Posterior cingulate gyrus (tissue), 11 donors: Measurements from ENCODE around the gene MBLAC2.
A peak's percentile ranks its signal among the peaks of the same experiment; 100 is the strongest.

Experiments used
- DNase-seq, 10 donors: peaks; one replicate each; pipeline versions ENCODE4 v3.0.0 to v3.0.0-alpha.2; 2020 to 2021; ENCODE audit warnings: mixed read lengths in 3 of 10
- intact Hi-C: fragments of 100-400 bp; cut with DNase I; formaldehyde crosslinking; loops from one replicate; pipeline ENCODE4 v1.15.1; 2023

MBLAC2 gene

GRCh38 chr5:90474235-90475107 is at the start of gene MBLAC2, which contains the start of gene POLR3G:
Gene MBLAC2, minus strand, starts transcription at chr5:90474771. Its CDS starts 479 bp downstream, at chr5:90474292.
Gene POLR3G, plus strand, starts transcription at chr5:90474864. Its CDS starts 10,704 bp downstream, at chr5:90485568.
- peak; percentile 88 to 98 (median 90) for DNase-seq
- intact Hi-C loops, result loop anchor here (1.0 to 2.0 kb wide), 2 partner anchors 55 to 64 kb away; partner anchors contain the start of gene LYSMD3

GRCh38 chr5:90519081-90519480 is 44.5 kb upstream of the MBLAC2 start:
- DNase-seq, result no peak
- intact Hi-C loops, result no loop called here

DNA sequence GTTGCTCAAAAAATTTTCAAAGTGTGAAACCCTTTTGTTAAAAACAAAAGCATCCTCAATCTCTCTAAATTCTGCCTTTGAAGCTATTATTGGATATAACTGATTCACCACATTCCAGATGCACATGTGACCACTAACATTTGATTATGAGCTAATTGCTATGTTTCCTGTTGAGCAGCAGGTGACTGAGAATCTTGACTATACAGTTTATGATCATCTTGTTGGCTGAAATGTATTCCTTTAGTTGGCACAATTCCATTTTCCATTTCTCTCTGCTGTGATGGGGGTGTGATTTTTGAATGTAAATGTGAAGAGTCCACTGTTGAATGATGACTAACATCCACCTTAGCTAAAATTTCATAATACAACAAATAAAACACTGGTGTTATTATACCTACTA is 44.1 kb upstream of the MBLAC2 start:
- no peak for DNase-seq
- intact Hi-C loops, result no loop called here

- intact Hi-C loops, result no loop called here
- DNase-seq, result no peak
These were observed 39.9 kb upstream of the MBLAC2 start for GRCh38 chr5:90514520-90514919.

DNA sequence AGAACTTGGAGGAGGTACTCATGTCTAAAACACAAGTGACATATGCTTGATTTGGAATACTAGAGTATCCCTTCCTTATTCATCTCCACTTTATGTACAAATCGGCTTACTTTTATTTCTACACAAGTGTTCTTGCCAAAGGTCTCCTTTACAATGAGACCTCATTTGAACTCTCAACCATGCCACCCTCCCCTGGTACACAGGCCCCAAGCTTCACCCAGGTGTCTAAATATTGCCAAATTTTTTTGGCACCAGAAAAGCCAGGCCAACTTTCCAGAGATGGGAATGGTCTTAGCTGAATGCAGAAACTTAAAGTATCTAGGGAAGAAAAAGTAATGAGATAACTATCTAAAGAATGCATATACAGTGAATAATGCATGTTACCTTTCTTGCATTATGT is 35.9 kb upstream of the MBLAC2 start:
- intact Hi-C loops, result no loop called here
- no peak for DNase-seq

DNA sequence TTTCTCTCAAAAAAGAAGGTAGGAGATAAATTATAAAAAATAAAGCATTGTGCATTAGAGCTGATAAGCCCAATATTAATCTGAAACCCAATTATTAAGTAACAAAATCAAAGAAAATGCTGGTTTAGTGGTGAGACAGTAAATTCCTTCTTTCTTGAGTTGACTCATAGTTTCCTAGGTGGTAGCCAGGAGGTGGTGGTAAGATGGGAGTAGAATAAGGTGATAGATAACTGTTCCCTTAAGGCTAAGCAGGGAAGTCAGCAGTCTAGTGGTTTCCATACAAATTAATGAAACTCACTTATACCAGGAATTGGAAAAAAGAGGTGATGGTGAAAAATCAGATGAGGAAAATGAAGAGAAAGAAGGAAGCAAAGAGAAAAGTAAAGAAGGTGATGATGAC is 31.6 kb upstream of the MBLAC2 start:
- no peak for DNase-seq
- intact Hi-C loops, result no loop called here

DNA sequence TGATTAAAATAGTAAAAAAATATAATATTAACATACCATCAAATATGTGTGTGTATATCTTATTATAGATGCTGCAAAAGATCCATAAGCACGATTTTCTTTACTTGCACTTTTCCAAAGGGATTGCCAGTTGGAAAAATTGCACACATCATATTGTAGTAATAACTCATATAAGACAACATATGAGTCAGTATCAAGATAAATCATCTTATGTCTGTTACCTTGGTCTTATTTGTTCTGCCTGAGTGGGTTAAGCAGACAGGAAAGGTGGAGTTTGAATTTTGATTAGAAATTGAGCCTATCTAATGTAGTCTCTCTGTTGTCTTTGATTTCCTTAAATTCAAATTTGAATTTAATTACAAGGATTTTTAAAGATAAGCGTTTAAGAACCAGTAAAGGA is 30.2 kb upstream of the MBLAC2 start:
- no peak for DNase-seq
- intact Hi-C loops, result no loop called here

- no peak for DNase-seq
- intact Hi-C loops, result no loop called here
These were observed 29.0 kb upstream of the MBLAC2 start for GRCh38 chr5:90503596-90503995.

GRCh38 chr5:90495146-90495545 is 20.6 kb upstream of the MBLAC2 start:
- intact Hi-C loops, result no loop called here

DNA sequence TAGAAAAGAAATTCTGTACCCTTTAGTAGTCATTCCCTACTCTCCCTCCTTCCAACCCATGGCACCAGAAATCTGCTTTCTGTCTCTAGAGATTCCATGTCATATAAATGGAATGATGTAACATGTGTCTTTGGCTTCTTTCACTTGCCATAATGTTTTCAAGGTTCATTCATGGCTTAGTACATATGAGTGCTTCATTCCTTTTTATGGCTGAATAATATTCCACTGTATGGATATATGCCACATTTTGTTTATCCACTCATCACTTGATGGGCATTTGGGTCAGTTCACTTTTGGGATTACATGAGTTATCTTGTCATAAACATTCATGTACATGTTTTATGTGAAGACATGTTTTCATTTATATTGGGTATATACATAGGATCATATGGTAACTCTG is 19.5 kb upstream of the MBLAC2 start:
- DNase-seq, result no peak
- intact Hi-C loops, result no loop called here

More at GRCh38 chr5:90495146-90495545, 20.6 kb upstream of the MBLAC2 start:
- DNase-seq, result no peak

DNA sequence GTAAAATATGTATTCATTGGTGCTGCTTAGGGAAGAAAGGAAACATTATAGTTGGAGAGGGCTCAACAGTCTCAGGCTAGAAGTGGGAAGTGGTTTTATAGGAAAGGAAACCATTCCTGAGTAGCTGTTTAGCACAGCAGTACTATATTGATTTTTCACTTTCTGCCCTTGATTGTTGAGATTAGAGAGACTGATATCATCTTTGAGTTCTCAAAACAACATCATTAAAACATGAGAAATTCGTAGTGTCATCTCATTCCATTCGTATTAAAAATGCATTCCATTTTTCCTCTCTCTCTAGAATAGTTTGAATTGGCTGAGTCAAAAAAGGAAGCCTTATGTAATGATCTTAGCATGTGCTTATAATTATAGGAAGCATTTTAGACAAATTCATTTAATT is 14.2 kb upstream of the MBLAC2 start:
- no peak for DNase-seq
- intact Hi-C loops, result no loop called here

DNA sequence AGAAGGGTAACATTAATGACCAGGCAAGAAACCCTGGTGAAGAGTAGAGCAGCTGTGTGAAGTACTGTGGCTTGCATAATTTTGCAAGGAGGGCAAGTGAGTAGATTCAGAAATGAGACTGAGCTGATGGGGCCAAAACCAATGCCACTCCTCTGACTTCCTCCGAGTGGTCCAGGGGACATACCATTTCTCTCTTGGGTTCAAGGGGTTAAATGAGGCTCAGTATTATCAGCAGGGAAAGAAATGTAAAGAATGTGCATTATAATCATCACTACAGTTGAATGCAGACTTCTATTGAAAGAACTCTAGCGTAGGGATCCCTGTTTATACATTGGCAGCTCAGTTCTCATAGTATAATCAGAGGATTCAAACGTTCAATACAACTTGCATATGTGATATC is 10.0 kb upstream of the MBLAC2 start:
- DNase-seq, result no peak
- intact Hi-C loops, result no loop called here

DNA sequence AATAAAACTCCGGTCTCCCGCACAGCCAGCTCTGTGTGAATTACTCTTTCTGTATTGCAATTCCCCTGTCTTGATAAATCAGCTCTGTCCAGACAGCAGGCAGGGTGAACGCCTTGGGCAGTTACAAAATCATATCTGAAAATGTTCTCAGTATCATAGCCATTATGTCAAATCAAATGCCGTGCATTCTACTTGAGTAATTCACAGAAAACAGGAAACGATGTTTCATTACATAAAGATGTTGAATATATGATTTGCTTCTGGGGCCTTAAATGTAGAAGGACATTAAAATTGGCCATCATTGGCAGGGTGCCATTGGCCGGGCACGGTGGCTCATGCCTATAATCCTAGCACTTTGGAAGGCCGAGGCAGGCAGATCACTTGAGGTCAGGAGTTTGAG is 8.6 kb upstream of the MBLAC2 start:
- DNase-seq, result no peak
- intact Hi-C loops, result no loop called here

DNA sequence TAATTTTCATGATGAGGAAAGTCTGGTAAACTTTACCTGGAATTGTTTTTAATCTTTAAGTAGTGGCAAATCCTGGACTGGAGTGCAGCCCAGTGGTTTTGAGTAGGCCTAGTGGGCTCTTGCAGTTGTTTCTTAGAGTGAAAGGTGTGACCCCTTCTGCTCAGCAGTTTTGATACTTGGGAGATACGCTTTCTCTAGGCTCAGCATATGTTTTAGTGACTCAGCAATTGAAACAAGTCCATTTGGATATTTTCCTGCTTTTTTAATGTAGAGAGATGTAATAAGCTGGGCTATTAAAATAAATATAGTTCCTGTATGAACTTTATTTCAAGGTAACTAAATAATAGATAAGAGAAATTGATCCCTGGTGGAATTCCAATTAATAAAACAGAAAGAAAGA is 6.1 kb upstream of the MBLAC2 start:
- DNase-seq, result no peak
- intact Hi-C loops, result no loop called here

- intact Hi-C loops, result no loop called here
- DNase-seq, result no peak
These were observed 5.2 kb upstream of the MBLAC2 start for GRCh38 chr5:90479611-90480385.

GRCh38 chr5:90477621-90478215 is 3.1 kb upstream of the MBLAC2 start:
- no peak for DNase-seq
- intact Hi-C loops, result no loop called here

DNA sequence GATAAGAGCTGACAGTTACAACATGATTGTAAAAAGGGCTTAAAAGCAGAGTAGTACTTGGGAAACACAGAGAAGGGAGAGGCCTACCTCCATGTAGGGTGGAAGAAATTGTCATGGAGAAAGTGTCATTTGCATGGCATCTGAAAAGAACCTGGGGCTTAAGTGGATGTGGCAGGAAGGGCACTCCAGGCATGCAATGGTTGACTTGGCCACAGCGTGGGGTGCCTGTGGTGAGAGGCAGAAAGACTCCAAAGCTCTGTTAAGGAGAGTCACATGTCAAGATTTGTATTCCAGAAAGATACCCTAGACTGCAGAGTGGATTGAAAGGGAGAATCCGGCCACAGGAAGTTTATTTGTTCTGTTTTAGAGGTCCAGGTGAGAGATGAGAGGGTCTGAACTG is 2.5 kb upstream of the MBLAC2 start:
- intact Hi-C loops, result no loop called here
- DNase-seq, result no peak

- intact Hi-C loops, result no loop called here
- DNase-seq, result no peak
These were observed 1.8 kb upstream of the MBLAC2 start for GRCh38 chr5:90476391-90476790.

GRCh38 chr5:90475436-90475980 is 937 bp upstream of the MBLAC2 start:
- intact Hi-C loops, result loop anchor here (2.0 kb wide), 1 partner anchor 65 kb away; no protein-coding TSS in a partner anchor
- peak in 1 of 10 donors; percentile 62 for DNase-seq

DNA sequence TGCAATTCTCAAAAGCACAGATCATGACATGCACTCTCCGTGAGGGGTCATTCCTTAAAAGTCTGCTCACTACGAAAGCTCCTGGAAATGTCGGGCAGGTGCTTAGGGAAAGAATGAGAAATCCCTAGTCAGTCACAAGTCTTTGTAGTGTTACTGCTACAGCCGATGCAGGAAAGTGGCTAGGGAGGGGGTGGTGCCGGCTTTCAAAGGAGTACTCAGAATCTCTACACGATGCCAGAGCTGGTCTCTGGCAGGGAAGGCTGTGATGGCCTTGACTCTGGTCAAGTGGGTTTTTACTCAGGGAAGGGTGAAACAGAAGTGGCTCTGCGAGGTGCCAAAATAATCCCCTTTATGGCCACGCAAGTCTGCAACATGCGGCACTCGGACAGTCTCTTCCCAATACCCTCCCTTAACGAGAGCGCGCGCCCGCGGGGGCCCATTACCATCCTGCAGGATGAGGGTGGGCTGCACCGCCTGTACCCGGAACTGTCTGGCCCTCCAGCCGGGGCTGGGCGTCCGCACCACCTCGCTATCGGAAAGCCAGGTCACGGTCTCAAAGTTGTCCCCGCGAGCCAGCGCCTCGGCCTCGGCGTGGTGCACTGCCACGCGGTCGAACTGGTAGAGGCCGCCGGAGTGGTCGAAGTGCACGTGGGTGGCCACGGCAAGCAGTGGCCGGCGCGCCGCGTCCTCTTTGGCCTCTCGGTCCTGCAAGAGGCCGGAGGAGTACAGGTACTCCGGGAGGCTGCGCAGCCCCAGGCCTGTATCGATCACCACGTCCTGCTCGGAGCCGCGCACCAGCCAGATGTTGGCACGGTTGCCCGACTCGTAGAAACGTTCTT is 956 bp downstream of the MBLAC2 start:
- intact Hi-C loops, result loop anchor here (1.0 to 2.0 kb wide), 2 partner anchors 56 to 63 kb away; partner anchors contain the start of gene LYSMD3
- DNase-seq, result peak in 7 of 10 donors; percentile 22 to 92 (median 45)
